ENCODE data around the gene CCT6B. TPM values are rescaled to one million over a fixed set of nuclear protein-coding genes. Genes with fewer than 3 reads are reported as not detected.
A peak's percentile ranks its signal among the peaks of the same experiment; 100 is the strongest.

Gene CCT6B
- total and polyA plus RNA-seq, 2 of the 13 experiments (the other 11 are each of a cell fraction or from before 2014, with no cell fraction given), result 0.41 to 1.4 TPM

DNA sequence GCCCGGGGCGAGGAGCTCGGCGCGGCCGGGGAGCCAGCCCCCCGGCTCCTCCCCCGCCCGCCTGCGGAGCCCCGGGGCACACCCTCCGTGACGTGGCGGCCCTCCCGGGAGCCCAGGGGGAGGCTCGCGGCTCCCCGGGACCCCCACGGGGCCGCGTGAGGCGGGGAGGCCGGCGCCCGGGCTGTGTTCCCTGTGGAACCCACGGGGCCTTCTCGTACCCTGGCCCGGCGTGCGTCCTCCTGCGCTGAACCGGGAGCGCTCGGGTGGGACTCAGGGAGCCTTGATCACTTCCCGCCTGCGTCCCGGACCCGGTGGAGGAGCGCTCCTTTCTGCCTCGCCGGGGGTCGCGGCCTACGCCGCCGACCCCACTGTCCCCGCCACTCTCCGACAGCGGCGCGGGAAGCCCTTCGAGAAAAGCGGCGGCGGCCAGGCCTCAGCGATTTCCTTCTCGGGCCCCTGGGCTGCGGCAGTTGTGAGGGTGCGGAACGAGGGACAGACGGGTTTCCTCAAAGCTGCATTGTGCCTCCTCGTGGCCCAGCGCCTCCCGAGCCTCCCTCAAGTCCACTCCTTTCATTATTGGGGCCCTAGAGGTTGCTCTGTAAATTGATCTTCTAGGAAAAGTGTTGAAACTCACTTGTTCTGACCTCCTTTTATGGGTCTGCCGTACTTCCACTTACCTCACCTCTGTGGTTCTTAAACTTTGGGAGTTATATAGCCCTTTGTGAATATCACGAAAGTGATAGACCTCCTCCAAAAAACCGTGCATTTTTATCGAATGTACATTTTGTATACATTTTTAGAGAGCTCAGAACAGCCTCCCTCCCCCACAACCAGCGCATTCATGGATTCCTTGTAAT, 19.6 kb upstream of the CCT6B start (continued):
- TF ChIP-seq ZNF605 (CRISPR knock-in tag; IDR thresholded peaks at IDR 0.05) (no peak), HMG20B (CRISPR knock-in tag; conservative IDR thresholded peaks at IDR 0.05) (no peak), ZNF225 (CRISPR knock-in tag; IDR thresholded peaks at IDR 0.05) (no peak), ELF4 (CRISPR knock-in tag; IDR thresholded peaks at IDR 0.05; ENCODE audit: borderline replicate concordance) (peak; percentile 75; the same call in 1 of the 2 replicates), ZBTB38 (CRISPR knock-in tag; IDR thresholded peaks at IDR 0.05) (no peak), NFIB (CRISPR knock-in tag; IDR thresholded peaks at IDR 0.05; ENCODE audit: borderline replicate concordance) (no peak)
- TF ChIP-seq, protein P1, sequence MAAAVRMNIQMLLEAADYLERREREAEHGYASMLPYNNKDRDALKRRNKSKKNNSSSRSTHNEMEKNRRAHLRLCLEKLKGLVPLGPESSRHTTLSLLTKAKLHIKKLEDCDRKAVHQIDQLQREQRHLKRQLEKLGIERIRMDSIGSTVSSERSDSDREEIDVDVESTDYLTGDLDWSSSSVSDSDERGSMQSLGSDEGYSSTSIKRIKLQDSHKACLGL (CRISPR knock-in tag; IDR thresholded peaks at IDR 0.05), result no peak; the same call in 1 of the 2 replicates
- TF ChIP-seq, protein P2, sequence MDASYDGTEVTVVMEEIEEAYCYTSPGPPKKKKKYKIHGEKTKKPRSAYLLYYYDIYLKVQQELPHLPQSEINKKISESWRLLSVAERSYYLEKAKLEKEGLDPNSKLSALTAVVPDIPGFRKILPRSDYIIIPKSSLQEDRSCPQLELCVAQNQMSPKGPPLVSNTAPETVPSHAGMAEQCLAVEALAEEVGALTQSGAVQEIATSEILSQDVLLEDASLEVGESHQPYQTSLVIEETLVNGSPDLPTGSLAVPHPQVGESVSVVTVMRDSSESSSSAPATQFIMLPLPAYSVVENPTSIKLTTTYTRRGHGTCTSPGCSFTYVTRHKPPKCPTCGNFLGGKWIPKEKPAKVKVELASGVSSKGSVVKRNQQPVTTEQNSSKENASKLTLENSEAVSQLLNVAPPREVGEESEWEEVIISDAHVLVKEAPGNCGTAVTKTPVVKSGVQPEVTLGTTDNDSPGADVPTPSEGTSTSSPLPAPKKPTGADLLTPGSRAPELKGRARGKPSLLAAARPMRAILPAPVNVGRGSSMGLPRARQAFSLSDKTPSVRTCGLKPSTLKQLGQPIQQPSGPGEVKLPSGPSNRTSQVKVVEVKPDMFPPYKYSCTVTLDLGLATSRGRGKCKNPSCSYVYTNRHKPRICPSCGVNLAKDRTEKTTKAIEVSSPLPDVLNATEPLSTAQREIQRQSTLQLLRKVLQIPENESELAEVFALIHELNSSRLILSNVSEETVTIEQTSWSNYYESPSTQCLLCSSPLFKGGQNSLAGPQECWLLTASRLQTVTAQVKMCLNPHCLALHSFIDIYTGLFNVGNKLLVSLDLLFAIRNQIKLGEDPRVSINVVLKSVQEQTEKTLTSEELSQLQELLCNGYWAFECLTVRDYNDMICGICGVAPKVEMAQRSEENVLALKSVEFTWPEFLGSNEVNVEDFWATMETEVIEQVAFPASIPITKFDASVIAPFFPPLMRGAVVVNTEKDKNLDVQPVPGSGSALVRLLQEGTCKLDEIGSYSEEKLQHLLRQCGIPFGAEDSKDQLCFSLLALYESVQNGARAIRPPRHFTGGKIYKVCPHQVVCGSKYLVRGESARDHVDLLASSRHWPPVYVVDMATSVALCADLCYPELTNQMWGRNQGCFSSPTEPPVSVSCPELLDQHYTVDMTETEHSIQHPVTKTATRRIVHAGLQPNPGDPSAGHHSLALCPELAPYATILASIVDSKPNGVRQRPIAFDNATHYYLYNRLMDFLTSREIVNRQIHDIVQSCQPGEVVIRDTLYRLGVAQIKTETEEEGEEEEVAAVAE (CRISPR knock-in tag; IDR thresholded peaks at IDR 0.05; ENCODE audit: borderline replicate concordance), result no peak
- TF ChIP-seq, protein P3, sequence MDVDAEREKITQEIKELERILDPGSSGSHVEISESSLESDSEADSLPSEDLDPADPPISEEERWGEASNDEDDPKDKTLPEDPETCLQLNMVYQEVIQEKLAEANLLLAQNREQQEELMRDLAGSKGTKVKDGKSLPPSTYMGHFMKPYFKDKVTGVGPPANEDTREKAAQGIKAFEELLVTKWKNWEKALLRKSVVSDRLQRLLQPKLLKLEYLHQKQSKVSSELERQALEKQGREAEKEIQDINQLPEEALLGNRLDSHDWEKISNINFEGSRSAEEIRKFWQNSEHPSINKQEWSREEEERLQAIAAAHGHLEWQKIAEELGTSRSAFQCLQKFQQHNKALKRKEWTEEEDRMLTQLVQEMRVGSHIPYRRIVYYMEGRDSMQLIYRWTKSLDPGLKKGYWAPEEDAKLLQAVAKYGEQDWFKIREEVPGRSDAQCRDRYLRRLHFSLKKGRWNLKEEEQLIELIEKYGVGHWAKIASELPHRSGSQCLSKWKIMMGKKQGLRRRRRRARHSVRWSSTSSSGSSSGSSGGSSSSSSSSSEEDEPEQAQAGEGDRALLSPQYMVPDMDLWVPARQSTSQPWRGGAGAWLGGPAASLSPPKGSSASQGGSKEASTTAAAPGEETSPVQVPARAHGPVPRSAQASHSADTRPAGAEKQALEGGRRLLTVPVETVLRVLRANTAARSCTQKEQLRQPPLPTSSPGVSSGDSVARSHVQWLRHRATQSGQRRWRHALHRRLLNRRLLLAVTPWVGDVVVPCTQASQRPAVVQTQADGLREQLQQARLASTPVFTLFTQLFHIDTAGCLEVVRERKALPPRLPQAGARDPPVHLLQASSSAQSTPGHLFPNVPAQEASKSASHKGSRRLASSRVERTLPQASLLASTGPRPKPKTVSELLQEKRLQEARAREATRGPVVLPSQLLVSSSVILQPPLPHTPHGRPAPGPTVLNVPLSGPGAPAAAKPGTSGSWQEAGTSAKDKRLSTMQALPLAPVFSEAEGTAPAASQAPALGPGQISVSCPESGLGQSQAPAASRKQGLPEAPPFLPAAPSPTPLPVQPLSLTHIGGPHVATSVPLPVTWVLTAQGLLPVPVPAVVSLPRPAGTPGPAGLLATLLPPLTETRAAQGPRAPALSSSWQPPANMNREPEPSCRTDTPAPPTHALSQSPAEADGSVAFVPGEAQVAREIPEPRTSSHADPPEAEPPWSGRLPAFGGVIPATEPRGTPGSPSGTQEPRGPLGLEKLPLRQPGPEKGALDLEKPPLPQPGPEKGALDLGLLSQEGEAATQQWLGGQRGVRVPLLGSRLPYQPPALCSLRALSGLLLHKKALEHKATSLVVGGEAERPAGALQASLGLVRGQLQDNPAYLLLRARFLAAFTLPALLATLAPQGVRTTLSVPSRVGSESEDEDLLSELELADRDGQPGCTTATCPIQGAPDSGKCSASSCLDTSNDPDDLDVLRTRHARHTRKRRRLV (CRISPR knock-in tag; IDR thresholded peaks at IDR 0.05), result no peak
- TF ChIP-seq, protein P4, sequence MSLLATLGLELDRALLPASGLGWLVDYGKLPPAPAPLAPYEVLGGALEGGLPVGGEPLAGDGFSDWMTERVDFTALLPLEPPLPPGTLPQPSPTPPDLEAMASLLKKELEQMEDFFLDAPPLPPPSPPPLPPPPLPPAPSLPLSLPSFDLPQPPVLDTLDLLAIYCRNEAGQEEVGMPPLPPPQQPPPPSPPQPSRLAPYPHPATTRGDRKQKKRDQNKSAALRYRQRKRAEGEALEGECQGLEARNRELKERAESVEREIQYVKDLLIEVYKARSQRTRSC (CRISPR knock-in tag; IDR thresholded peaks at IDR 0.05; ENCODE audit: low read depth), result no peak
- TF ChIP-seq, protein P5, sequence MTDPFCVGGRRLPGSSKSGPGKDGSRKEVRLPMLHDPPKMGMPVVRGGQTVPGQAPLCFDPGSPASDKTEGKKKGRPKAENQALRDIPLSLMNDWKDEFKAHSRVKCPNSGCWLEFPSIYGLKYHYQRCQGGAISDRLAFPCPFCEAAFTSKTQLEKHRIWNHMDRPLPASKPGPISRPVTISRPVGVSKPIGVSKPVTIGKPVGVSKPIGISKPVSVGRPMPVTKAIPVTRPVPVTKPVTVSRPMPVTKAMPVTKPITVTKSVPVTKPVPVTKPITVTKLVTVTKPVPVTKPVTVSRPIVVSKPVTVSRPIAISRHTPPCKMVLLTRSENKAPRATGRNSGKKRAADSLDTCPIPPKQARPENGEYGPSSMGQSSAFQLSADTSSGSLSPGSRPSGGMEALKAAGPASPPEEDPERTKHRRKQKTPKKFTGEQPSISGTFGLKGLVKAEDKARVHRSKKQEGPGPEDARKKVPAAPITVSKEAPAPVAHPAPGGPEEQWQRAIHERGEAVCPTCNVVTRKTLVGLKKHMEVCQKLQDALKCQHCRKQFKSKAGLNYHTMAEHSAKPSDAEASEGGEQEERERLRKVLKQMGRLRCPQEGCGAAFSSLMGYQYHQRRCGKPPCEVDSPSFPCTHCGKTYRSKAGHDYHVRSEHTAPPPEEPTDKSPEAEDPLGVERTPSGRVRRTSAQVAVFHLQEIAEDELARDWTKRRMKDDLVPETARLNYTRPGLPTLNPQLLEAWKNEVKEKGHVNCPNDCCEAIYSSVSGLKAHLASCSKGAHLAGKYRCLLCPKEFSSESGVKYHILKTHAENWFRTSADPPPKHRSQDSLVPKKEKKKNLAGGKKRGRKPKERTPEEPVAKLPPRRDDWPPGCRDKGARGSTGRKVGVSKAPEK (CRISPR knock-in tag; IDR thresholded peaks at IDR 0.05; ENCODE audit: borderline replicate concordance), result no peak
- TF ChIP-seq, protein P6, sequence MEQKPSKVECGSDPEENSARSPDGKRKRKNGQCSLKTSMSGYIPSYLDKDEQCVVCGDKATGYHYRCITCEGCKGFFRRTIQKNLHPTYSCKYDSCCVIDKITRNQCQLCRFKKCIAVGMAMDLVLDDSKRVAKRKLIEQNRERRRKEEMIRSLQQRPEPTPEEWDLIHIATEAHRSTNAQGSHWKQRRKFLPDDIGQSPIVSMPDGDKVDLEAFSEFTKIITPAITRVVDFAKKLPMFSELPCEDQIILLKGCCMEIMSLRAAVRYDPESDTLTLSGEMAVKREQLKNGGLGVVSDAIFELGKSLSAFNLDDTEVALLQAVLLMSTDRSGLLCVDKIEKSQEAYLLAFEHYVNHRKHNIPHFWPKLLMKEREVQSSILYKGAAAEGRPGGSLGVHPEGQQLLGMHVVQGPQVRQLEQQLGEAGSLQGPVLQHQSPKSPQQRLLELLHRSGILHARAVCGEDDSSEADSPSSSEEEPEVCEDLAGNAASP (CRISPR knock-in tag; IDR thresholded peaks at IDR 0.05; ENCODE audit: borderline replicate concordance), result 0 out of 2 replicates have a peak, but pooled peaks have one; percentile 4
